KMS-11 (cell line): ENCODE measurements around the gene MUC5AC.
"Not testable (repeated sequence)": the region's sequence is repeated elsewhere in the genome, so short reads cannot be mapped to it uniquely, and the experiment has no call there.

ENCODE experiments used
- H2AFZ ChIP-seq: fragments of 200-600 bp; sonication (generic); 2 replicates; pipeline ENCODE4 v1.6.1; 2016; ENCODE audit warnings: antibody characterized with exemption, mixed run types, low read depth
- H3K27ac ChIP-seq: fragments of 200-600 bp; sonication (generic); 2 replicates; pipeline ENCODE4 v1.6.1; 2016; ENCODE audit warnings: mild to moderate bottlenecking, mixed run types
- H3K27me3 ChIP-seq: fragments of 200-600 bp; sonication (generic); 2 replicates; pipeline ENCODE4 v1.6.1; 2017; ENCODE audit warnings: mild to moderate bottlenecking, low read depth, mixed run types, moderate library complexity; ENCODE audit not compliant: insufficient read depth
- H3K36me3 ChIP-seq: fragments of 200-600 bp; sonication (generic); 2 replicates; pipeline ENCODE4 v1.6.1; 2017; ENCODE audit warnings: mild to moderate bottlenecking, mixed run types; ENCODE audit not compliant: insufficient read depth
- H3K4me1 ChIP-seq: fragments of 200-600 bp; sonication (generic); 2 replicates; pipeline ENCODE4 v1.6.1; 2016; ENCODE audit warnings: mild to moderate bottlenecking, low read depth, mixed run types; ENCODE audit not compliant: poor library complexity, severe bottlenecking
- H3K4me2 ChIP-seq: fragments of 200-600 bp; sonication (generic); 2 replicates; pipeline ENCODE4 v1.7.0; 2016; ENCODE audit warnings: mild to moderate bottlenecking, mixed run types
- H3K4me3 ChIP-seq: fragments of 200-600 bp; sonication (generic); IDR thresholded peaks from 2 replicates; pipeline ENCODE4 v1.6.1; 2017; ENCODE audit warnings: low read depth, low read length, mixed read lengths; ENCODE audit not compliant: insufficient read depth
- H3K79me2 ChIP-seq: fragments of 200-600 bp; sonication (generic); 2 replicates; pipeline ENCODE4 v1.6.1; 2016; ENCODE audit warnings: low read depth, mixed run types; ENCODE audit not compliant: insufficient read depth
- H3K9ac ChIP-seq: fragments of 200-600 bp; sonication (generic); 2 replicates; pipeline ENCODE4 v1.6.1; 2016; ENCODE audit warnings: mild to moderate bottlenecking, mixed run types
- H4K20me1 ChIP-seq: fragments of 200-600 bp; sonication (generic); 2 replicates; pipeline ENCODE4 v1.6.1; 2016; ENCODE audit warnings: mild to moderate bottlenecking, mixed run types; ENCODE audit not compliant: insufficient read depth
- TF ChIP-seq, protein P1 (sequence below): fragments of 200-600 bp; sonication (generic); conservative IDR thresholded peaks from 2 replicates; pipeline ENCODE4 v1.6.1; 2017; ENCODE audit warnings: low read depth, mild to moderate bottlenecking, antibody characterized with exemption, low read length, moderate library complexity, mixed read lengths

MUC5AC gene

DNA sequence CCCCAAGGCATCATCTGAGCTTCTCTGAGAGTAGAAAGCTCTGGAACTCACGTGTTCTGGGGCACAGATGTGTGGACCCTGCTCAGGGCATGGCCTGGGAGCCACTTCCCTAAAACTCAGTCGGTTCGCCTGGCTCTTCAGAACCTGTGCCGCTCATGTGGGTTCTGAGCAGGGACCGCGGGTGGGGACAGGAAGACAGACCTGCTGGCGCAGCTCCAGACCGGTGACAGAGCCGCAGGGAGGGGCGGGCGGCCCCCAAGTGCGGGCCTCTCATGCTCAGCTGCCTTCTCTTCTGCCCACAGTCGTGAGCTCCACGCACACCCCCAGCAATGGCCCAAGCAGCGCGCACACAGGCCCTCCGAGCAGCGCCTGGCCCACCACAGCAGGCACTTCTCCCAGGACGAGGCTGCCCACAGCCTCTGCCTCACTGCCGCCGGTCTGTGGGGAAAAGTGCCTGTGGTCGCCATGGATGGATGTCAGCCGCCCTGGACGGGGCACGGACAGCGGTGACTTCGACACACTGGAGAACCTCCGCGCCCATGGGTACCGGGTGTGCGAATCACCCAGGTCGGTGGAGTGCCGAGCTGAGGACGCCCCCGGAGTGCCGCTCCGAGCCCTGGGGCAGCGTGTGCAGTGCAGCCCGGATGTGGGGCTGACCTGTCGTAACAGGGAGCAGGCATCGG is 24.2 kb downstream of the MUC5AC start:
- H3K27me3 ChIP-seq, result peaks cover 31% of the 10 kb centered on the region; the same call in 1 of the 2 replicates

GRCh38 chr11:1184139-1184538 is 26.4 kb downstream of the MUC5AC start:
- not testable (repeated sequence) for H4K20me1 ChIP-seq, H3K27ac ChIP-seq, H3K9ac ChIP-seq, H3K4me3 ChIP-seq, H3K36me3 ChIP-seq, H3K4me2 ChIP-seq, H3K4me1 ChIP-seq, H2AFZ ChIP-seq, H3K79me2 ChIP-seq
- peaks cover 22% of the 10 kb centered on the region; the same call in 1 of the 2 replicates for H3K27me3 ChIP-seq

More for the DNA sequence above, 24.2 kb downstream of the MUC5AC start:
- H3K36me3 ChIP-seq, result no peaks in the 10 kb centered on the region
- no peaks in the 10 kb centered on the region for H3K4me1 ChIP-seq
- H2AFZ ChIP-seq, result no peak overlapping the region
- H3K9ac ChIP-seq, result no peak overlapping the region
- TF ChIP-seq, protein P1, sequence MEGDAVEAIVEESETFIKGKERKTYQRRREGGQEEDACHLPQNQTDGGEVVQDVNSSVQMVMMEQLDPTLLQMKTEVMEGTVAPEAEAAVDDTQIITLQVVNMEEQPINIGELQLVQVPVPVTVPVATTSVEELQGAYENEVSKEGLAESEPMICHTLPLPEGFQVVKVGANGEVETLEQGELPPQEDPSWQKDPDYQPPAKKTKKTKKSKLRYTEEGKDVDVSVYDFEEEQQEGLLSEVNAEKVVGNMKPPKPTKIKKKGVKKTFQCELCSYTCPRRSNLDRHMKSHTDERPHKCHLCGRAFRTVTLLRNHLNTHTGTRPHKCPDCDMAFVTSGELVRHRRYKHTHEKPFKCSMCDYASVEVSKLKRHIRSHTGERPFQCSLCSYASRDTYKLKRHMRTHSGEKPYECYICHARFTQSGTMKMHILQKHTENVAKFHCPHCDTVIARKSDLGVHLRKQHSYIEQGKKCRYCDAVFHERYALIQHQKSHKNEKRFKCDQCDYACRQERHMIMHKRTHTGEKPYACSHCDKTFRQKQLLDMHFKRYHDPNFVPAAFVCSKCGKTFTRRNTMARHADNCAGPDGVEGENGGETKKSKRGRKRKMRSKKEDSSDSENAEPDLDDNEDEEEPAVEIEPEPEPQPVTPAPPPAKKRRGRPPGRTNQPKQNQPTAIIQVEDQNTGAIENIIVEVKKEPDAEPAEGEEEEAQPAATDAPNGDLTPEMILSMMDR, result no peak
- H3K79me2 ChIP-seq, result no peaks in the 10 kb centered on the region
- no peak overlapping the region for H3K4me3 ChIP-seq
- H4K20me1 ChIP-seq, result no peaks in the 10 kb centered on the region
- no peak overlapping the region for H3K27ac ChIP-seq
- H3K4me2 ChIP-seq, result no peak overlapping the region

GRCh38 chr11:1188451-1189130 is 30.8 kb downstream of the MUC5AC start:
- H3K4me3 ChIP-seq, H4K20me1 ChIP-seq, H3K4me1 ChIP-seq, H3K36me3 ChIP-seq, H3K9ac ChIP-seq, H2AFZ ChIP-seq, H3K4me2 ChIP-seq, H3K27ac ChIP-seq, H3K79me2 ChIP-seq: not testable (repeated sequence)
- H3K27me3 ChIP-seq, result peaks cover 14% of the 10 kb centered on the region; the same call in 1 of the 2 replicates

- not testable (repeated sequence) for H3K4me3 ChIP-seq
- peaks cover 16% of the 10 kb centered on the region; the same call in 1 of the 2 replicates for H3K27me3 ChIP-seq
Observed at GRCh38 chr11:1189816-1190215, 32.1 kb downstream of the MUC5AC start.

GRCh38 chr11:1191786-1192470 is 34.2 kb downstream of the MUC5AC start:
- H2AFZ ChIP-seq, H3K4me3 ChIP-seq: not testable (repeated sequence)
- peaks cover 30% of the 10 kb centered on the region; the same call in 1 of the 2 replicates for H3K27me3 ChIP-seq

More at GRCh38 chr11:1189816-1190215, 32.1 kb downstream of the MUC5AC start:
- H3K79me2 ChIP-seq, H3K4me1 ChIP-seq, H3K4me2 ChIP-seq, H3K27ac ChIP-seq, H2AFZ ChIP-seq, H3K36me3 ChIP-seq, H4K20me1 ChIP-seq, H3K9ac ChIP-seq: not testable (repeated sequence)

GRCh38 chr11:1192741-1193325 is 35.1 kb downstream of the MUC5AC start:
- Histone ChIP-seq H3K27ac (no peak overlapping the region), H4K20me1 (no peaks in the 10 kb centered on the region), H3K4me1 (no peaks in the 10 kb centered on the region)

More at GRCh38 chr11:1191786-1192470, 34.2 kb downstream of the MUC5AC start:
- not testable (repeated sequence) for H3K79me2 ChIP-seq, H3K4me1 ChIP-seq, H3K4me2 ChIP-seq, H4K20me1 ChIP-seq, H3K36me3 ChIP-seq, H3K9ac ChIP-seq, H3K27ac ChIP-seq

More at GRCh38 chr11:1192741-1193325, 35.1 kb downstream of the MUC5AC start:
- TF ChIP-seq, protein P1, result no peak
- Histone ChIP-seq H3K36me3 (no peaks in the 10 kb centered on the region), H3K4me3 (no peak overlapping the region), H2AFZ (no peak overlapping the region), H3K79me2 (no peaks in the 10 kb centered on the region), H3K27me3 (peaks cover 36% of the 10 kb centered on the region; the same call in 1 of the 2 replicates), H3K9ac (no peak overlapping the region), H3K4me2 (no peak overlapping the region)
